Cardiac muscle cell (in vitro differentiated cells and primary cell): ENCODE measurements around the gene KLF7. TPM values are rescaled to one million over a fixed set of nuclear protein-coding genes. Genes with fewer than 3 reads are reported as not detected.

ENCODE experiments used
- DNase-seq, 2 donors: peaks; one replicate each; pipeline versions ENCODE4 v3.0.0 to v3.0.0-alpha.2; 2010 to 2017; ENCODE audit warnings: low read depth in 1 of 2, low spot score in 1 of 2
- H3K27ac ChIP-seq: fragments of 200-600 bp; sonication (generic); 2 replicates; pipeline ENCODE4 v1.5.1; 2016
- H3K27me3 ChIP-seq: fragments of 200-600 bp; sonication (generic); 2 replicates; pipeline ENCODE4 v1.6.0; 2016; ENCODE audit warnings: control low read depth
- H3K36me3 ChIP-seq: fragments of 200-600 bp; sonication (generic); 2 replicates; pipeline ENCODE4 v1.5.1; 2016; ENCODE audit warnings: control low read depth
- H3K4me1 ChIP-seq: fragments of 200-600 bp; sonication (generic); 2 replicates; pipeline ENCODE4 v1.8.1; 2017; ENCODE audit warnings: low read depth, mild to moderate bottlenecking, mixed run types
- H3K4me3 ChIP-seq: fragments of 200-600 bp; sonication (generic); 2 replicates; pipeline ENCODE4 v1.5.1; 2016; ENCODE audit warnings: mild to moderate bottlenecking
- H3K9me3 ChIP-seq: fragments of 200-600 bp; sonication (generic); 2 replicates; pipeline ENCODE4 v1.5.1; 2017; ENCODE audit warnings: low read depth, mild to moderate bottlenecking, control low read depth
- polyA plus RNA-seq: library from polyadenylated mRNA; unstranded; fragments of >200 nt; fragmentation: Nextera tagmentation; extraction: Ambion mirVana; gene quantifications from 2 replicates; pipeline ENCODE4 v1.2.1, GENCODE V29; 2016
- total RNA-seq: library from RNA; depleted of rRNA; stranded (reverse); fragments of >200 nt; gene quantifications from 2 replicates; pipeline ENCODE4 v1.2.3, GENCODE V29; 2016
- TF ChIP-seq, protein P1 (sequence below): IDR thresholded peaks from 2 replicates; pipeline ENCODE4 v1.5.1; 2012; ENCODE audit warnings: low read depth, mild to moderate bottlenecking, low read length

The KLF7 gene
- total and polyA plus RNA-seq, 2 experiments from 2014 or later: 8.3 to 9.3 TPM

DNA sequence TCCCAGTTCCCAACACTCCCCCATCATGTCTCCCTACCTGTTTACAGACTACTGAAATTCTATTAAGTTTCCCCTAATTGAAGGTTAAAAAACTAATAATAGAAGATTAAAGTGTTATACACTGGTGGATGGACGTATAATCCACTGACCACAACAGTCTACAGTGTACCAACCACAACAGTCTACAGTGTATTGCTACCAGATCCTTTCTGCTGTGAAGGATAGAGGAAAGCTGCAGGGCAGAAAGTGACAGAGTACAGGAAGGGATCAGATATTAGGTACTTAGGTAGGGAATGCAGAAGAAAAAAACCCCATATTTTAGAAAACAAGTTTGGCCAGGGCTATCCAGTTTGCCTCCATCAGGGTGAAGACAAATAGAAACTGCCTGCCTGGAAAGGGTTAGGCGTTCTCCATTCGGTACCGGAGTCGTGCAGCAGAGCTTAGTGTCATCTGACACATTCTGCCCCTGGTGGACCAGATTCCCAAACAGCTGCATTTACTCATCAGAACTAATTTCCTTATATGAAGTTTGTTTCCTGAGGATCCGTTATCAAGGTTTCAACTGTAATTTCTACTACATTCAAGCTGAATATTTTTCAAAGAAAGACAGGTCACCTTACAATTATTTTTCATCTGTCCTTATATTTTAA lies 49.9 kb downstream of the KLF7 start:
- H3K27me3 ChIP-seq: no peaks in the 10 kb centered on the region
- peak in 1 of 2 donors; percentile 64 for DNase-seq
- no peaks in the 10 kb centered on the region for H3K36me3 ChIP-seq
- TF ChIP-seq, protein P1, sequence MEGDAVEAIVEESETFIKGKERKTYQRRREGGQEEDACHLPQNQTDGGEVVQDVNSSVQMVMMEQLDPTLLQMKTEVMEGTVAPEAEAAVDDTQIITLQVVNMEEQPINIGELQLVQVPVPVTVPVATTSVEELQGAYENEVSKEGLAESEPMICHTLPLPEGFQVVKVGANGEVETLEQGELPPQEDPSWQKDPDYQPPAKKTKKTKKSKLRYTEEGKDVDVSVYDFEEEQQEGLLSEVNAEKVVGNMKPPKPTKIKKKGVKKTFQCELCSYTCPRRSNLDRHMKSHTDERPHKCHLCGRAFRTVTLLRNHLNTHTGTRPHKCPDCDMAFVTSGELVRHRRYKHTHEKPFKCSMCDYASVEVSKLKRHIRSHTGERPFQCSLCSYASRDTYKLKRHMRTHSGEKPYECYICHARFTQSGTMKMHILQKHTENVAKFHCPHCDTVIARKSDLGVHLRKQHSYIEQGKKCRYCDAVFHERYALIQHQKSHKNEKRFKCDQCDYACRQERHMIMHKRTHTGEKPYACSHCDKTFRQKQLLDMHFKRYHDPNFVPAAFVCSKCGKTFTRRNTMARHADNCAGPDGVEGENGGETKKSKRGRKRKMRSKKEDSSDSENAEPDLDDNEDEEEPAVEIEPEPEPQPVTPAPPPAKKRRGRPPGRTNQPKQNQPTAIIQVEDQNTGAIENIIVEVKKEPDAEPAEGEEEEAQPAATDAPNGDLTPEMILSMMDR: peak; percentile 28
- H3K4me3 ChIP-seq: no peak overlapping the region
- no peak overlapping the region for H3K27ac ChIP-seq
- no peaks in the 10 kb centered on the region for H3K4me1 ChIP-seq
- H3K9me3 ChIP-seq: no peaks in the 10 kb centered on the region

DNA sequence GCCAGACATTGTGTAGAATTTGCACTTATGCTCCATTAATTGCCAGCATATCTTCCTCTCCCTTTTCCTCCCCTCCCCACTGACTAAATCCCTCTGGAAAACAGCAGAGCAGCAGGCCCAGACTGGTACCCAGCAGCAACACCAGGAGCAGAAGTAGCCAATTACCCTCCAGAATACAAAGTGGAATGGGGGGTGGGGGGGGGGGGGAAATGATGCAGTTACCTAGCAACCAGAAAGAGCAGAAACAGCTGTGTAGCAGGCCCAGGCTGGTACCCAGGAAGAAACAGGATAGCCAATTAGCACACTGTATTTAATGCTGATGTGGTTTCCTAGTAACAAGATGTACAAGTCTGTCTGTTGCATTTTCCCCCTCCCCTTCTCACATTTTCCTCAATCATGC lies 52.3 kb downstream of the KLF7 start:
- H3K4me1 ChIP-seq: no peaks in the 10 kb centered on the region

DNA sequence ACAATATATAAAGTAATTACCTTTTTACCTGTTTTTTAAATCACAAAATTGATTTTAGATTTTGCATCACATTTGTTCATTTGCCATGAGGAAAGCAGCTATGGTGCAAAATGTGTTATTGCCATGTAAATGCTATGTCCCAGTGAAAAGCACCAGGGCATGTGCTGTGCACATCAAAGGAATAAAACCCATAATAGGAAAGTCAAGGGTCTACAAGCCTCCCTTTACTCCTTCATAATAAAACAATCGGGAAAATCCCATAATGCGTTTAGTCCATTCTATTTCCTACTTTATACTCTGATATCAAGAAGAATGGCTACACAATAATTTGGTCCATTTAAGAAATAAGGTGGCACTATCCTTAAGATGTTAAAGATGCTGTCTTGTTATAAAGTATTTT lies 53.0 kb downstream of the KLF7 start:
- Histone ChIP-seq H3K9me3 (no peaks in the 10 kb centered on the region), H3K4me1 (no peaks in the 10 kb centered on the region), H3K27ac (no peak overlapping the region), H3K4me3 (no peak overlapping the region), H3K27me3 (no peaks in the 10 kb centered on the region), H3K36me3 (no peaks in the 10 kb centered on the region)
- TF ChIP-seq, protein P1: no peak
- no peak for DNase-seq

More for the DNA sequence above, 52.3 kb downstream of the KLF7 start:
- Histone ChIP-seq H3K27me3 (no peaks in the 10 kb centered on the region), H3K36me3 (no peaks in the 10 kb centered on the region), H3K27ac (no peak overlapping the region), H3K4me3 (no peak overlapping the region), H3K9me3 (no peaks in the 10 kb centered on the region)
- TF ChIP-seq, protein P1: no peak
- DNase-seq: no peak

DNA sequence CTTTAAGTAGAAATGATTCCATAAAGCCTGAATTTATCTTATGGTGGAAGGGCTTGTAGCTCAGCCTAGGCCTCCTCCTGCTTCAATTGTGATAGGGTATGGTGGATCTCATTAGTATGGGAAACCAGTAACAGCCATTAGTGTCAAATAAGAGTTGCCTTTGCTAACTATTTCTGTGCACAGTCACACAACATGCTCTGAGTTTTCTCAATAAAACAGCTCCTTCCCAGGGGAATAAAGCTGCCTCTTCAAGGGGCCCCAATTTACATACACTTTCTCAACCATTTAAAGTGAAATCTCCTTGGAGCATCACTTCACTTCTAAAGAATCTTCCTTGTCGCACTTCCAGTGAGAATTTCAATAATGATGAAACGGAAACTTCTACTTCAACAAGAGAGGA lies 53.4 kb downstream of the KLF7 start:
- Histone ChIP-seq H3K4me1 (no peaks in the 10 kb centered on the region), H3K27ac (no peak overlapping the region), H3K27me3 (no peaks in the 10 kb centered on the region), H3K9me3 (no peaks in the 10 kb centered on the region), H3K36me3 (no peaks in the 10 kb centered on the region), H3K4me3 (no peak overlapping the region)
- TF ChIP-seq, protein P1: no peak
- DNase-seq: no peak

DNA sequence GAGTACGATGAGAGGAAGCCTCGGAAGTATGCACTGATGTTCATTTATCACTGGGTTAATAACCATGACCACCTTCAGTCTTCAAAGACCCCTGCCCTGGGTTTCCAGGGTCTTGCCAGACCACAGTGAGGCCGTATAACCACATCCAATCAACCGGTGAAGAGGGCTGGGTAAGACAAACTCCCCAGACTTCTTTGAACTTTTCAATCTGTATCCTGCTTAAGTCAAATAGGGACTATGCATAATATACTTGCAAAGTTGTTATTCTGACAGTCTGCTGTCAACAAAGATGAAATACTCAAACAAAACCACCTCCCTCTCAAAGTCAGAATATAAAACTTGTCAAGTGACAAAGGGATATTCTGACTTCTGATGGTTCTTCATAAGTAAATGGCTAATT lies 54.0 kb downstream of the KLF7 start:
- no peak overlapping the region for H3K4me3 ChIP-seq
- H3K27me3 ChIP-seq: no peaks in the 10 kb centered on the region
- no peaks in the 10 kb centered on the region for H3K36me3 ChIP-seq
- no peak for DNase-seq
- TF ChIP-seq, protein P1: no peak
- H3K27ac ChIP-seq: no peak overlapping the region
- H3K4me1 ChIP-seq: no peaks in the 10 kb centered on the region
- H3K9me3 ChIP-seq: no peaks in the 10 kb centered on the region
